HG03066 (cell line): ENCODE data around the gene KRT78.

Experiments used
- ATAC-seq: cut with Tn5 transposase; IDR thresholded peaks from one replicate; pipeline ENCODE4 v1.9.1; 2021; ENCODE audit warnings: low read depth; ENCODE audit not compliant: unreplicated experiment

The KRT78 gene

DNA sequence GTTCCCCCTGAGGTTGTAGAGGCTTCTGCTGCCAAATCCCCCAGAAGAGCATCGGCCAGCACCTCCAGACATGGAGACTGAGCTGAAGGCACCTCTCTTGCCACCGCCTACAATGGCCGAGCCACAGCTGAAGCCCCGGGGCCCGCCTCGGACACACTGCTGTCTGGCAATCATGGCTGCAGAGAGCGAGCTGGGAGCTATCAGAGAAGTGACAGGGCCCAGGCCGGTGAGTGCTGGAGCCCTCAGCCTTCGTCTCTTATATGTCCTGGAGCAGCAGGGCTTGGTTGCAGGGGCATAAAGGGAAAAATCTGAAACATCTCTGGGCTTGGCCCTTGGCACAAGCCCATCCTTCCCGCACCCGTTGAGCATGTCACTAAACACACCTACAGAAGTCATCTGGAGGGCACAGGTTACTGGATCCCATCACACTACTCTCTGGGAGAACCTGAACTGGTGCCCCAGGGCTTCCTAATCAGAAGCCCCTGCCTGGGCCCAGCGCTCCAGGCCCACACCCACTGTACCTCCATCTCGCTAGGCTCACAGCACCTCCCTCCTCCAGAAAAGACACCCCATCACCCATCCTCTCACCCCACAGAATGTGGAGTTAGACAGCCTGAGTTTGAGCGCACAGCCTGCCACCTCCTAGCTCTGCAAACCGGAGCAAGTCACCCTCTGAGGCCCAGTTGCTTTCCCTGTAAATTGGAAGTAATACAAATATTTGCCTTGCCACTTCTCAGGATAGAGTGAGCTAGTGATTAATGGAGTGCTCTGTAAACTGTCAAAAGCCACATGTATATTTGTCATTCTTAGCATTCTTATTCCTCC, 34.7 kb downstream of the KRT78 start, which contains the start of gene KRT4:
KRT4 (minus strand) TSS at position 232 of the 825 bp plus-strand sequence; CDS start at position 174, 58 bp downstream.
- ATAC-seq, result no peak

DNA sequence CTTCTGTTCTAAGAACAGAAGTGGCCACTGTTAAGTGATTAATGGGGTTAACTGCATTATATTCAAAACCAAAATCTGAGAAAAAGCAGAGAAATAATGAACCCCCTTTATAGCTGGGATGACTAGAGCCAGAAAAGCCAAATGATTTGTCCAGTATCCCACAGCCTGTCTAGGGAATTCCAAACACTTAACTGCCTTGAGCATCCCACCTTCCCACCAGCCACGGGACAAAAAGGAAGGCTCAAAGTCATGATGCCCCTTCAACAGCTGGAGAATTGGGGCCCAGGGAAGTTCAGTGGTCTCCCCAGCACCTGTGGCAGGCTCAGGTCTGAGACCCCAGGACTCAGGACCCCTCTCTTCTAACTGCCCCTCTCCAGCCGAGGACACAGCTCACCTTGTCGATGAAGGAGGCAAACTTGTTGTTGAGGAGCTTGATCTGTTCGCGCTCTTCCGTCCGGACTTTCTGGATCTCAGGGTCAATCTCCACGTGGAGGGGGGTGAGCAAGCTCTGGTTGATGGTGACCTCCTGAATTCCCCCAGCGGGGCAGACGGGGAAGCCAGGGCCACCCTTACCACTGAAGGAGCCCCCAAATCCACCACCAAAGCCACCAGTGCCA, 35.5 kb downstream of the KRT78 start:
- no peak for ATAC-seq

- no peak for ATAC-seq
Measured at GRCh38 chr12:52812749-52813148, 36.0 kb downstream of the KRT78 start.

DNA sequence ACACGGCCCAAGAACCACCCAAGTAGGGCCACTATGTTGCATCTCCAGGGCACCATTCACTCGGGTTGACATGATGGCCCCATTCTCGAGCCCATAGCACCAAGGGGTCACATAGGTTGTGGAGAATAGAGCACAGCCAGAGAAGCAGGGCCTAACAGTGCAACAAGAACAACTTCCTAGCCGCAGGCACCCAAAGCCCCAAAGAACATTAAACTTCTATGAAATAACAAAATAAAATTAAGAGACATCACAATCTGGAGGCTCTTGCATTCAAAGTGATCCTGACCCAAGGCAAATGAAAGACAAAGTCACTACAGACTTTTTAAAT, 36.8 kb downstream of the KRT78 start:
- no peak for ATAC-seq

DNA sequence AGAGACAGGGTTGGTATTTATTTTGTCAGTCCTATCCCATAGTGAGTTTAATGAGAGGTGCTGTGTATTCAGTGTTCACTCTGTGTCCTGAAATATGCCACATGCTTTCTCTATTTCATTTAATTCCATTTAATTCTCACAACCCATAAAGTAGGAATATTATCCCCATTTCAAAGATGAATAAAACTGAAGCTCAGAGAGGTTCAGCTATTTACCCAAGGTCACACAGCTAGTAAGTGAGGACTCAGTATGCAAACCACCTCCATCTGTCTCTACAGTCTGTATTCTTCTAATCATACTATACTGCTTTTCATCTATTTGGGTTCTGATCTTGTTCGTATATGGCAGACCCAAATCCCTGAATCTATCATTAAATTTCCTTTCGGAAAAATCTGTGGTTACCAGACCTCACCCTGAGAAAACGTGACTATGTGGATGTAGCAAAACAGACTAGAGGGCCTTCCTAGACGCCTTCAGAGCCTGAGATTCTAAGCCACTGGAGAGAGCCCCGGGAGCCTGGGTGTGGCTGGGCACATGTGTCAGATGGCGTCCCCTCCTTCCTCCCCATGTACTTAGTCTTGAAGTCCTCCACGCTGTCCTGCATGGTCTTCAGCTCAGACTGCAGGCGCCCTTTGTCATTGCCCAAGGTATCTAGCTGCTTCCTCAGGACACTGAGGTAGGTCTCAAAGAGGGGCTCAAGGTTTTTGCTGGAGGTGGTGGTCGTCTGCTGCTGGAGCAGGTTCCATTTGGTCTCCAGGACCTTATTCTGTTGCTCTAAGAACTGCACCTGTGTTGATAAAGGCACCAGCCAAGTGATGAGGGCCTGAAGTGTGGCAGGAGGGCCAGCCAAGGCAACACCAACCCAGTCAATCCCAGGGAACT, 37.4 kb downstream of the KRT78 start:
- ATAC-seq, result no peak

DNA sequence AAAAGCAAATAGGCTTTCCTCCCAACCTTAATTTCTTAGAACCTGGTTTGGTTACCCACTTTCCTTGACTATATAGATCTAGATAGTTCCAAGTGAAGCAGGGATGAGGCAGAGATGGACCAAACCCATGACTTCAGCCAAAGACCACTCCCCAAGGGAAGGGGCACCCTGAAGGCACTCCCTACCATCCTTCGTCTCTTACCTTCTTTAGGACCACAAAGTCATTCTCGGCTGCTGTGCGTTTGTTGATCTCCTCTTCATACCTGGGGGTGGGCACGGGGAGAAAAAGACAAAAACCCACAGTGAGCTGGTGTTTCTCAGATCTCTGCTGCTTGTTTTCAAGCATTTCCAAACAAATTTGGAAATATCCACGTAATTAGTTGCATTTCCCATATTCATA, 38.2 kb downstream of the KRT78 start:
- ATAC-seq, result no peak

DNA sequence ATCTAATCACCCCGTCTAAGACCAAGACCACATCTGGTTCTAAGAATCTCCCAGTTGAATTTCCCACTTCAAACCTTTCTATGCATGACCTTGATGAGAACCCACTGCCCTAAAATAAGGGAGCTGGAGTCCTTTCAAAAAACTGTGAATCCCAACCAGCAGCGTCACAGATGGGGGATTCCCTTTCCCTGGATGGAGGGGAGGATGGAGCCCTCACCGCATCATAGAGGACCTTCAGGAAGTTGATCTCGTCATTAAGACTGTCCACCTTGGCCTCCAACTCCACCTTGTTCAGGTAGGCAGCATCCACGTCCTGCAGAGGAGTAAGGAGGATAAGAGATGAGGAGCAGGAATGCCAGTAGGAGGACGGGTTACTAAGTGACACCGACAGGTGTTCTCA, 39.6 kb downstream of the KRT78 start:
- ATAC-seq, result no peak

GRCh38 chr12:52808573-52809160, 40.1 kb downstream of the KRT78 start:
- ATAC-seq, result no peak

GRCh38 chr12:52807544-52808470, 41.0 kb downstream of the KRT78 start:
- ATAC-seq, result no peak

GRCh38 chr12:52806821-52807543, 41.8 kb downstream of the KRT78 start:
- no peak for ATAC-seq

DNA sequence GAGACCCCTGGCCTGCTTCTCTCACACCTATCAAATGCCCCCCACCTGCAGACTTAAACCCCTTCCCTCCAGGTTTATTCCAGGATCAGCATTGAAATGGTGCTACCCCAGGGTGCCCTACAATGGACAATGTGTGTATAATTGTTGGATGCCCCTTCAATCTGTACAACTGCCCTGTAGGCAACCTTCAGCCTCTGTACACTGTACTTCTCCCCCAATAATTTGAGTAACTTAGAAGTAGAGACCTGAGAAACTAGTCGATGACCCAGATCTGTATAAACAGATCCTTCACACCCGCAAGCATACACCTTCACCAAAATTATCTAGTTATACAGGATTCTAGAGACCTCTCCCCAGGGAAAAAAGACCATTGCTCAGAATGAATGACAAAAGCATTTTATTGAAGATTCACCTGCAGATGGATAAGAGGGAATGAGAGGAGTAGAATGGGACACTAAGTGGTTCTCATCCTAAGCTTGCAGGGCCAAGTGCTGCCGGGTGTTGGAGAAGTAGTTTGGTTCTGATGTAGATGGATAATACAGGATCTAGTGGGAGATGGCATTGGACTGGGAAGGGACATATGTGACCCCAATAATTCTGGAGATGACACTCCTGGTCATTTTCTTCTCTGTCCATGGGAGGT, 42.5 kb downstream of the KRT78 start:
- ATAC-seq, result no peak

- no peak for ATAC-seq
Measured at GRCh38 chr12:52805739-52806138, 43.1 kb downstream of the KRT78 start.

DNA sequence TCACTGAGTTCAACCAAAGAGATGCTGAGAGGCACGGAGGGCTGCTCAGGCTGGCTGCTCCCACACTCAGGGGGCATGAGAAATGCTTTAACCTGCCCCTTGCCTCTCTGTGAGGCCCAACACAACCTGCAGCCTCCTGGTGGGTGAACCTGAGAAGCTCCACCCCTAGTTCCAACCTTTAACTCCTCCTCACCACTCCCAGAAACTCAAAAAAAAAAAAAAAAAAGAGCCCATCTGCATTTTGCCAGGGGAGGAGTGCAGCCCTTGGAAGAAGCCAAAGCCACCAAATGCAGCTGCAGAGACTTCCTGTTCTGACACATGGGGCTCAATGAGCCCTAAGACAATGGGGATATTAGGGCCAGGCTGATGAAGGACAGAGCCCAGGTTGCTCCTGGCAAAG, 43.8 kb downstream of the KRT78 start:
- no peak for ATAC-seq

DNA sequence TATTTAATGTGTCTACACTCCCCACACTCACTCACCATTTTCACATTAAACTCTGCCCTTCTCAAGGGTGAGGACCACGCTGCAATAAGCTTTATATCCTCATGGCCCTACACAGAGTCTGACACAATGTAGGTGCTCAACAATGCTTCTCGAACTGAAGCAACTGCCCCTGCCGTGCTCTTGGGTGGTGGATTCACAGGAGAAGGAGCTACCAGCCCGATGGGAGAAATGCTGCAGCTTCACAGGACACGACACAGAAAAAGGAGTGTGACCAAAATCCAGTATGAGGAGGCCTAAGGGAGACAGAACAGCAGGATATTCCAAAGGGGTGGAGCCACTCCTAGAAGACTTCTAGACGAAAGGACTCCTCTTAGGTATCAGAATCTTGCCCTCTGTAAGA, 46.4 kb downstream of the KRT78 start:
- ATAC-seq, result no peak

- no peak for ATAC-seq
Measured at GRCh38 chr12:52801773-52802172, 47.0 kb downstream of the KRT78 start.

- ATAC-seq, result no peak
Measured at GRCh38 chr12:52800259-52800917, 48.4 kb downstream of the KRT78 start.

GRCh38 chr12:52799505-52800211, 49.1 kb downstream of the KRT78 start:
- no peak for ATAC-seq
